HG02678 (cell line): ENCODE results near the gene RPL7A.
A peak's percentile ranks its signal among the peaks of the same experiment; 100 is the strongest.

ENCODE experiments used
- ATAC-seq: cut with Tn5 transposase; IDR thresholded peaks from one replicate; pipeline ENCODE4 v1.9.1; 2021; ENCODE audit warnings: mild to moderate bottlenecking, moderate library complexity; ENCODE audit not compliant: unreplicated experiment

The RPL7A gene

DNA sequence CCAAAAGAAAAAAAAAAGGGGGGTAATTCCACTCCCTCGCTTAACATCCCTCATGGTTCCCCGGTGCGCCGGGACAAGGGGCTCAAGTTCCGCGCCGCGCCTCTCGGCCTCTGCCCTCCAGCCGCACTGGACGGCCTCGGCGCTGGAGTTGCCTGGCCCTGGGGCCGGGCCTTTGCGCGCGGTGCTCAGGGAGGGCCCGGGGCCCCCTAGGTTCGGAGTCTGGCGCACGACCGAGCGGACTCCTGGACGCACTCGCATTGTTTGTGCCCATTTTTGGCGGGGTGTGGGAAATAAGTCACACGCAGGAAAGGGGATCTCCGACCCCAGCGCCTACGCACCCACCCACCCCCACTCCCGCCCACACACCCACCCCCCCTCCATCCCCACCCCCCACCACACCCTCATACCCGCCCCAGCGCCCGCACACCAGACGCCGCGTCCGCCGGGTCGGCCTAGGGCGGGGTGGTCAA, 468 bp upstream of the RPL7A start:
- peak; percentile 27 for ATAC-seq

DNA sequence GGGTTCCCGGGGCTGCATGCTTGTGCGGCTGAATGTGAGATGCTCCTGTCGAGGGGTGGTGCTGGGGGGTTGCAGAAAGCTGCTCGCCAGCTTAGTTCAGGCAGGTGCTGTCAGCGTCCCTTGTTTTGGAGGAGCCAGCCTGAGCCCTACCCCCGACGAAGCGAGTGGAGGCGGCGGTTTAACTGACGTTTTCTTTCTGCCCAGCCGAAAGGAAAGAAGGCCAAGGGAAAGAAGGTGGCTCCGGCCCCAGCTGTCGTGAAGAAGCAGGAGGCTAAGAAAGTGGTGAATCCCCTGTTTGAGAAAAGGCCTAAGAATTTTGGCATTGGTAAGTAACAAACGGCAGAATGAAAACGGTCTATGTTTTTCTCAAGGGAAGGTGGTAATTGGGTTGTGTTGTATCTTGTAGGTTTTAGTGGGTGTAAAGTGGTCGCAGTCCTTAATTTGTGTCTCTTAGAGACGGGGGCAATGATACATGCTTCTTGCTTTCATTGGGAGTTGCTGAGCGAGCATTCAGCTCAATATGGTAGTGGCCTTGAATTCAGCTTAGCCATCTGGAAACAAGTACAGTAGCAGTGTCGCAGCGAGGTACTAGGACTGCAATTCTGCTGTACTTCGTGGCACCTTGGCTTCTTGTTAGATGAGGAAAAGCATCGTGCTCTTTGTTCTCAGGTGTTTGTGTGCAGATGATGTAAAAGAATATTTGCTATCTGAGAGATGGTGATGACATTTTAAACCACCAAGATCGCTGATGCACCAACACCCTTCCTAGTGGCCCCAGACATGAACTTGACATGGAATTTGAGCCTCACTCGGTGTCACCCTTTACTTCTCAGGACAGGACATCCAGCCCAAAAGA, 928 bp downstream of the RPL7A start:
- no peak for ATAC-seq

DNA sequence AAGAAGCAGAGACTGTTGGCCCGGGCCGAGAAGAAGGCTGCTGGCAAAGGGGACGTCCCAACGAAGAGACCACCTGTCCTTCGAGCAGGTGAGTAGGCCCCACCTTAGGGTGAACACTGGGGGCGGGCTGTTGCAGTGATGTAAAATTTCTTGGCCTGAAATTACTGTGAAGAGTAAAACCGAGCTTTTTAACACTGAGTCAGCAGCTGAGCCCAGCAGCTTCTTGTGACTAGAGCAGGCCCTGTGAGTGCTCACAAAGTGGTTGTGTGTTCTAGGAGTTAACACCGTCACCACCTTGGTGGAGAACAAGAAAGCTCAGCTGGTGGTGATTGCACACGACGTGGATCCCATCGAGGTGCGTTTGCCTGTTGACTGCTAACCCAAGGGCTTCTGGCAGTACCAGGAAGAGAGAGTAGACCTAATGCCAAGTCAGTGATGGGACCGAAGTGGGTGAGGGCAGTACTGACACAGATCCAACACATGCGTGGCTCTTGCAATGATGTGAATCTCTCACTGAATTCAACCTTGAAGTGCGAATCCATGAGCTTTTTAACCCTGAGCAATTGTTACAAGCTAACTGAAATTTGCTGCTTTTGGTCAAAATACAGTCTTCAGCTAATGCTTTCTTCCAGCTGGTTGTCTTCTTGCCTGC, 2.1 kb downstream of the RPL7A start:
- ATAC-seq = no peak

DNA sequence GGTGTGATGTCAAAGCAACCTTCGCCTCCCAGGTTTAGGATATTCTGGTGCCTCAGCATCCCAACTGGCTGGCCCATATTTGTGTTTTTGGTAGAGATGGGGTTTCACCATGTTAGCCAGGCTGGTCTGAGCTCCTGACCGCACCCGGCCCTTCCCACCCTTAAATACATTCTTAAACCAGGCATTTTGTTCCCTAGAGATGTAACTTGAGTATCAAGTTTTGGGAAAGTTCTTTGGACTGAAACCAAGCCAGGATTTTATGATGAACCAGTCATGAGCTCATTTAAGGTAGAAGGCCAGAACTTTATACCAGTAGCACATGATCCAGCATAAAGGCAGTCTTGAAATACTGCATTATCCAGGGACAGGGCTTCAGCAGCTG, 3.5 kb downstream of the RPL7A start:
- ATAC-seq = no peak

DNA sequence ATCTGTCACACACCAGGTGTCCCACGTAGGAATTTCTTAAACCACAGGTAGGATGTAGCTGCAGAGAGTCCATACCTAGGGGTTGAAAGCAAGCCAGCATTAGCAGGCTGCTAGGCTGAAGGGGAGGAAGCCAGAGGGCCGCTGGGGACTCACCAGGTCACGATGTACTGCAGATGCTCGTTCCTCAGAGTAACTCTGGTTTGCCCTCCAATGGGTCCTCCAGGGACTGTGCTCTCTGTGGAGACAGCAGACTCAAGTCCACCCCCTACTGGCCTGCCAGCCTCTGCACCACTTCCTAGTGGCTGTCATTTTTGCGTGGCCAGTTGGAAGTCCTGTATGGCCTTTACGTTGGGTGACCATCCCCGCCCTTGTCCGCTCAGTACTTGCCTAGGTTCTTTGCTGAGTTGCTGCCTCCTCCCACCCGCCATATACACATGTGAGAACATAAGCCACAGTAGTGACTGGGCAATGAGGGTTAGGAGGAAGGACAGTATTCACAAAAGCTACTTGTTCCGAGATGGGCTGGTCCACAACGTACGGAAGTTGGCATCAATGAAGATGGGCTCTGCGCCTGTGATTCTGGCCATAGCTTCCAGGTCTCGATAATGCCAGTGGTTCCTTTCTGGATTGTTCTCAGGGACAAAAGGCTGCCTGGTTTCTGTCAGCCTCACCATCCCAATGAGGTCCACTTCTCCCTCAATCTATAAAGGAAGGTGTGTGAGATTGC, 4.1 kb downstream of the RPL7A start:
- ATAC-seq = no peak

DNA sequence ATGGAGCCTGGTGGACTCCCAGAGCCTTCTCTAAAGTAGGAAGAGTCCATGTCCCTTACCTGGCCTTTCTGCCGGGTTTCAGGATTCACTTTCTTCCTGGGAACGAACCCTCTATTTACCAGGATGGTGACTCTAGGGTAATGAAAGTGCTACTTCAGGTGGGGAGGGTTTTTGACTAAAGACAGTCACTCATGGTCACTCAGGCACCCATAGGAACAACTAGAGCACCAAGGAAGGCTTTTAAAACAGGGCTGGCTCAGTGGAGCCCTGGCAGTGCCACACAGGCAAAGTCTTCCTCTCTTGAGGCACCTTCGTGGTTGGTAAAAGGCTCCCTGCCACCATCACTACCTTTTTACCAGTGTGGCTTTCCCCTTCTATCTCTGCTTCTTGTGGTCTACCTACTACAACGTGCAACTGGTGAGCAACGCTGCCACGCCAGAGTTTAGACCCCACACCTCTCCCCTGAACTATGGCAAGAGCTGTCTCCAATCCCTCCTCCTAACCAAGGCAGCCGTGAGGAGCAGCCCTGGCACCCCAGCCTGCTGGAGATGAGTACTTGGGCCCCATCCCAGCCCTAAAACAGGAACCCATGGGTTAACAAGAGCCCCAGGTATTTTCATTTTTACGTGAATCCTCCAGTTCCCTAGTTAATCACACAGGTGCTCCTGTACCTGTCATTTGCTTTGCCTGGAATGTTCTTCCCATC, 4.8 kb downstream of the RPL7A start:
- ATAC-seq = no peak

DNA sequence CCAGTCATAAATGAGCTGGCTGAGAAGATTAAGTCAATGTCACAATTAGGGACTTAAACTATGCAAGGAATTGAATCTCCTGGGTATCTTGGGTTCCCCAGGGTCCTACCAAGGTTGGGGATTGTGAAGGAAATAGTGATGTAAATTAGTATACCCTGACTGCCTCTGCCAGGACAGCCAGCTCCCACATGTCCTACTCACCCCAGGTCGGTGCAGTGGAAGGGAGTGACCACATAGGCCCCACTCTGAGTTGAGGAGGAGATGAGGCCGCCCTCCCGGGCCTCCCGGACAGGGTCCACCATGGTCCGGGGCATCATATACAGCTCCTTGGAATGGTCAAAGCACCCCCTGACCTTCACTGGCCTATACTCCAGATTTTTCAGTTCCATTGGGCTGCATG, 5.5 kb downstream of the RPL7A start:
- ATAC-seq = no peak

DNA sequence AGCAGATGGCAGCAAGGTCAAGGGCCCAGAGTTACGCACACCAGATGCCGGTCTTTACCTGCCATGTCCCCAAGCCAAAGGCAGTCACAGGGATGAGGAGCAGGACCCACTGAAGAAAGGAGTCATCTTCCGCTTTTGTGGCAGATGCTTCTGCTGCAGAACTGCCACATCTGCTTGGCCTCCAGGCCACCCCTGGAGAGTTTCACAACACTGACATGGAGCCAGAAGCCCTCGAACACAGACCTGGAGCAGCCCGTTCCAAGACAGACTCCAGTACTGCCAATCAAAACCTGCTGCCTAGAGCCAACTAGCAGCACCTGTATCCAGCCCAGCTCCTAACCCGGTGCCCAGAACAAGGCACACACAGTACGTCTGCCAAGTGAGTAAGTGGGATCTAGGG, 6.7 kb downstream of the RPL7A start:
- ATAC-seq = no peak

DNA sequence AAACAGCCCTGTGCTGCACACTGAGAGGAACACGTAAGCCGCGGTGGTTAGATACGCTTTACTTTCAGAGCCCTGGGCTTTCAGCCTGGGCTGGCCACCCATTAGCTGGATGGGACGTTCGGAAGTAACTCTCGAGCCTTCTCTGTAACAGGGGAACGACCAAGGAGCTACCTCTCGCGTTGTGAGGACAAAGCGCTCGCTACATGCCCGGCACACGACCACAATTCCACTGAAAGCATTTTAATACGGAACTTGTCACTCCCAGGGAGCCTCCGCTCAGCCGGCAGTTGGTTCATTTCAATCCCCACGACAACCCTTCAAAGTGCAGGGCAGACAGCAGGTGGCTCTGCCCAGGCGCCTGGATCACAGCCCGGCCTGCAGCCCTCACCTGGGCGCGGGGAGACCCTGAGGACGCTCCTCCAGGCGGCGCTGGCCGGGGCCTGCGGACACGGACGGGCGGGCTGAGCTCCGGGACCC, 7.9 kb downstream of the RPL7A start:
- ATAC-seq = peak; percentile 44

DNA sequence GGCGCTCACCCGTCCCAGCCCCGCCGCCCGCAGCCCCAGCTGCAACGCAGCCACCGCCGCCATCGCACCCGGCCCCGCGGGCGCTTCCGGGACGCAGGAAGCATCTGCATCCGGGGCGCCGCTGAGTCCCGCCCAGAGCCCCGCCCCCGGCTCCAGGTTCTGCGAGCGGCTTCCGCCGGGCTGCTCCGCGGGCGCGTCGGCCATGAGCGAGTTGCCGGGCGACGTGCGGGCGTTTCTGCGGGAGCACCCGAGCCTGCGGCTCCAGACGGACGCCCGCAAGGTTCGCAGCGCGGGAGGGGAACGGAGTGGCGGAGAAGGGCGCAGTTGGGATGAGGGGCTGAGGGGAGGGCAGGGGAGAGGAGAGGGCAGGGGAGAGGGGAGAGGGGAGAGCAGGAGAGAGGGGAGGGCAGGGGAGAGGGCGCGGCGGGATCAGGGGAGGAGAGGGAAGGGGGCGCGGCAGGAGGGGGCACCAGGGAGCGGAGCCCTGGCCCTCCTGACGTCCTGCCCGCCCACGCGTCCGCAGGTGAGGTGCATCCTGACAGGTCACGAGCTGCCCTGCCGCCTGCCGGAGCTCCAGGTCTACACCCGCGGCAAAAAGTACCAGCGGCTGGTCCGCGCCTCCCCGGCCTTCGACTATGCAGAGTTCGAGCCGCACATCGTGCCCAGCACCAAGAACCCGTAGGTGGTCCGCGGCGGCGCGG, 8.5 kb downstream of the RPL7A start, which contains the start of the genes SURF1 and SURF2:
TSS of gene SURF1 (minus strand) at position 97 of the 701 bp plus-strand sequence. CDS start at position 63, 34 bp downstream.
TSS of gene SURF2 (plus strand) at position 160 of the 701 bp plus-strand sequence. CDS start at position 203, 43 bp downstream.
- ATAC-seq = peak; percentile 71

DNA sequence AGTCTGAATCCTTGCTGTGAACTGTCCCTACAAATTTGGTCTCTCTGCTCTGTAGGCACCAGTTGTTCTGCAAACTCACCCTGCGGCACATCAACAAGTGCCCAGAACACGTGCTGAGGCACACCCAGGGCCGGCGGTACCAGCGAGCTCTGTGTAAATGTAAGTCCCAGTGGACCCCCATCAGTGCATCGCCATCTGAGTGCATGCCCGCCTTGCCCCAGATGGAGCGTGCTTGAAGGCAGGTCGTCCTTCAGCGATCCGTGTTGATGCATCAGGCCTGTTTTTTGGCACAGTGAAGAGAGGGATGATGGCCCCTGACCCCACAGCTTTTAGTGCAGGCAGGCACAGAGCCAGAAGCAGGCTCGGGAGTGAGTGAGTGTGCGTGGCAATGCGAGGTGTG, 9.6 kb downstream of the RPL7A start:
- ATAC-seq = no peak

DNA sequence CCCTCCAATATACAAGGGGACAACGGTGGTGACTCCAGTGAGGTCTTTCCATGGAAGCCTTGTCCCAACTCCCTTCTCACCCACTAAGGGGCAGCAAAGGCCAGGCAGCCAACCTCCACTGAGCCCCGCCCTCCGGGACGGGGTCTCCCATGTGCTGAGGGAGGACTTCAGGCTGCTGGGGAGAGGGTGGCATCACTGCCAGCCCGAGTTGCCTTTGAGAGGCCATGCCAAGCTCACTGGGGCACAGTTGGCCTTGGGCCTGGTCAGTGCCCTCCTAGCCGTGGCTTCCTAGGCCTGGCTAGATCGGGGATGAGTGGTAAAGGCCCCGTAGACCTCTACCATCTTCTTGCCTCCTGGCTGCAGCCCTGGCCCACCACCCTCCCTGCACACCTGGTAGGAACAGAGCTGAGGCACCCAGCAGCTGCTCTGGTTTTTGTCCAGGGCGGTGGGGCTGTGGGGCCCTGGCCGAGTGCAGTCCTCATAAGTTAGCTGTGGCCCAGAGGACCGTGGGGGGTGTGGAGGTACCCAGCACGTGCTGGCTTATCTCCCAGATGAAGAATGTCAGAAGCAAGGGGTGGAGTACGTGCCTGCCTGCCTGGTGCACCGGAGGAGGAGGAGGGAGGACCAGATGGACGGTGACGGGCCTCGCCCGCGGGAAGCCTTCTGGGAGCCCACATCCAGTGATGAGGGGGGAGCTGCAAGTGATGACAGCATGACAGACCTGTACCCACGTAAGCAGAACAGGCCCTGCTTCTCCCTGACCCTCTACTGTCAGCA, 11.6 kb downstream of the RPL7A start:
- ATAC-seq = no peak

DNA sequence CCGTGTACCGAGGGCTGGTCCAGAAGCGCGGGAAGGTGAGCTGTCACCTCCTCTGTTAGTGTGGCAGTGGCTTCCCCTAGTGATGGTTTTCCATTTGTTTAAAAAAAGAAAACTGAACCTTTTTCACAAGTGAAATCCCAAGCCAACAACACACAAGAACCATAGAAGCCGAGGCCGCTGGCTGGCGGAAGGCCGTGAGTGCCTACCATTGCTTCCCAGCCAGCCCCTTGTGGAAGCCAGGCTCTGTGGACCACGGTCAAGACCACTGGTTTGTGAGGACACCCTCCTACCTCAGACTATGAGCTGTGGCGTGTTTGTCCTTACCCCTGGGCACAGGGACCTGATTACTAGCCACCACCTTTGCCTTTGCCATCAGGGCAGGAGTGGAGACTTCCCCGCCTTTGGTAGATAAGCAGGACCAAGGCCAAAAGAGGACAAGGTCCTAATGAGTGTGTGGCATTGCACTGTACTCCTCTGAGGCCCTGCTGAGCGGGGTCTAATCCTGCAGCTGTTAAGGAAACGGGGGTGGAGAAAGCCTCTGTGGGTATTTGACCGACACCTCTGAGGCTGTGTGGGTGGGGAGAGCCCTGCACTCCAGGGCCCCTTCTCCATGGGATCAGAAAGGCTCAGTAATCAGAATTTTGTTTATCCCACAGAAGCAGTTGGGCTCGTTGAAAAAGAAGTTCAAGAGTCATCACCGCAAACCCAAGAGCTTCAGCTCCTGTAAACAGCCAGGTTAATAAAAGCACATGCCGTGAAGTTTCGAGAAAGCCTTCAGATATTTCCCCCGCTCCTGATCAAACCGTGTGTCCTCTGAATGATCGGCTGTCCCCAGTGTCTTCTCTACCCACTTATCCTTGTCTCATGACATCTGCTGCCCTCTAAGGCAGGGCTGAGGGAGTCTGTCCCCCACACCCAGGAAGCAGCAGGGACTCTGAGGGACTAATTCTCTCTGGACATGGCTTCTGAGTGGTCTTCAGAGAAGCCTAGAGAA, 12.7 kb downstream of the RPL7A start:
- ATAC-seq = no peak

DNA sequence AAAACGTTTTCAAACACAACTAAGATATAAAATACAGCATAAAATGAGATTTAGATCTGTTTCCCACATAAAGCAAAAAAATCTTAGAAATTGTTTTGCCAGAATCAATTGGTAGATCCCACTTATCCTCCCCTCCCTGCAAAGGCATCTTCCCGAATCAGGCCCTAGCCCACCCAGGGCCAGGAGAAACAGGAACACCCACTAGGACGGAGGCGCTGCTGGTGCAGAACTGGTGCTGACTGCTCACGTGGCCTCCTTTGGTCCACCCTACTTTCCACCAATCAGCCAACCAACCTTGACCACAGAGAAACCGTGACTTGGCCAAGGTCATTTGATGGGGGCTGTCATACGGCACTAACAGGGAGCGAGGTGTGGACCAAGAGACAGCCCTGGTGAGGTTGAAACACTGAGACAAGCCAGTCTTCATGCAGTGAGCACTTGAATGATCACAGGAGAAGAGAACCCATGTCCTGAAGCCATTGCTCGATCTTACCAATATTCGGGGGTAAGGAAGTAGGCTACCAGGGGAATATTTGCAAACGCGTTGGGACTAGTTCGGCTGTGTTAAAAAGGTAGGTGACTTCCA, 13.6 kb downstream of the RPL7A start:
- no peak for ATAC-seq

DNA sequence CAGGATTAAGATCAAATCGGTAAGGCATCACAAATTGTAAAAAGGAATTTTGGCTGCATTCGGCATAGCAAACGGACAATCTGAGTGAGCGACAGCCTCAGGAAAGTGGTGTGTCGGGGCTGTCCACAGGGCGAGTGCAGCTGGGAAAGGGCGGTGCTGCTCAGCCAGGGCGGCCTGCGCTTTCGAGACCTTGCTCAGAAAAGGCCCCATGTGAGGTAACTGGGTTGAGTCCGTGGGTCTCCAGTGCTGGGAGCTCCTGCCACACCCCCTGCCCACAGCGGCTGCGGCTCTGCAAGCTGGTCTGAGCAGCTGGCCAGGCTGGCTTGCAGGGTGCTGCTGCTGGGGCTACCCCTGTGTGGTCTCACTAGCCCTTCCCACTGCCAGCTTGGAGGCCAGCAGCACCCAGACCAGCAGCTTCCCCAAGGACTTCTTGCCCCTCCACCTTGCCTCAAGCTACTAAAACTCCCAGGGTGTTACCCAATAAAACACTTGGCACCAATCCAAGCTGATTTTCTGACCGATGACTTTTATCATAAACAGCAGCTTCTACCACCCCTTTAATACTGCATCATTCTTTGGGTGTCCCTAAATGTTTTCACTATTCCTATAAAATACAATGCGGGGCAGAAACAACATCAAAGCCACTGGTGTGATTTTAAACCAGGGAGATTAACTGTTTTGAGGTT, 14.5 kb downstream of the RPL7A start:
- ATAC-seq = no peak

DNA sequence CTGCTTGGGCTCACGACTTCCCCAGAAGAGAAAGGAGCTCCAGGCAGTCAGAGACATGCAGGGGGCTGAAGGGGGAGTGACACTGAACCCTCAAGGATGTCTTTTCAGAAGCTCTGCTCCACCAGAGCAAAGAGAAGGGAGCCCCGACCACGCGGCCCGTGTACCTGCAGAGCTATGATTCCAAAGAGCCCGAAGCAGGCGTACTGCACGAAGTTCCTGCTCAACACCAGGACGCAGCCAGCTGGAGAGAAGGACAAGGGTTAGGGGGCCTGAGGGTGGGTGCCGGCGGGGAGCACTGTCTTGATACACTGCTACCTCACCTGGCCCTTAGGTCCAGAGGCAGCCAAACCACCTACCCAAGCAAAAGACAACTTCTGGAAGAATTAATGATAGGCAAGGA, 18.4 kb downstream of the RPL7A start:
- ATAC-seq = no peak

DNA sequence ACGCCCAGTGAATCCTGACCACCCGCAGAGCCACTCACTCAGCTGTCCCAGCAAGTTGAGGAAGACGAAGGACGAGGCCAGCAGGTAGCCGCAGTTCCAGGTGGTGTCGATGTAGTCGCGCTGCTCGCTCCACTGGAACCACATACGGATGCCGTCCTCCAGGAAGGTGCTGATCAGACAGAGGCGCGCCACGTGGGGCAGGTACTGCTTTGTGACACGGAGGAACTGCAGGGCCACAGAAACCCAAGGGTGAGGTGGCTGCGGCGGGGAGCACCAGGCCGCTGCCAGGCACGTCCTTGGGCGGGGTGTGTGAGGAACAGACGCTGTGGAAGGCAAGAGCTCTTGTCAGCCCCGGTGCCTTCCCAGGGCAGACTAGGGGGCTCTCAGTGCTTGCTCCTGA, 19.2 kb downstream of the RPL7A start:
- ATAC-seq = no peak
